Glutamatergic neuron (in vitro differentiated cells): ENCODE measurements around the gene AGAP1. TPM values are rescaled to one million over a fixed set of nuclear protein-coding genes. Genes with fewer than 3 reads are reported as not detected.

Experiments
- DNase-seq: peaks from one replicate; pipeline ENCODE4 v3.0.0; 2022
- H3K27ac Mint-ChIP-seq: one replicate; pipeline ENCODE4 v1.8.0; 2020; ENCODE audit warnings: mild to moderate bottlenecking, mixed read lengths, inconsistent platforms; ENCODE audit not compliant: unreplicated experiment
- H3K27me3 Mint-ChIP-seq: one replicate; pipeline ENCODE4 v1.8.0; 2020; ENCODE audit warnings: mild to moderate bottlenecking, moderate library complexity, mixed read lengths, inconsistent platforms; ENCODE audit not compliant: unreplicated experiment
- H3K36me3 Mint-ChIP-seq: one replicate; pipeline ENCODE4 v1.8.0; 2020; ENCODE audit warnings: mild to moderate bottlenecking, mixed read lengths, inconsistent platforms; ENCODE audit not compliant: unreplicated experiment
- H3K4me1 Mint-ChIP-seq: one replicate; pipeline ENCODE4 v1.8.0; 2020; ENCODE audit warnings: mild to moderate bottlenecking, low read depth, mixed read lengths, inconsistent platforms; ENCODE audit not compliant: unreplicated experiment
- H3K4me3 Mint-ChIP-seq: one replicate; pipeline ENCODE4 v1.8.0; 2020; ENCODE audit warnings: mild to moderate bottlenecking, mixed read lengths, inconsistent platforms; ENCODE audit not compliant: unreplicated experiment
- H3K9me3 Mint-ChIP-seq: one replicate; pipeline ENCODE4 v1.8.0; 2020; ENCODE audit warnings: mild to moderate bottlenecking, moderate library complexity, mixed read lengths, inconsistent platforms; ENCODE audit not compliant: unreplicated experiment
- total RNA-seq: library from RNA; stranded (reverse); fragmentation: NEBNext Ultra II Directional; extraction: Animal tissue kit (Norgen Biotek cat#: 25700); gene quantifications from one replicate; pipeline ENCODE4 v1.2.1, GENCODE V29; 2021; ENCODE audit not compliant: unreplicated experiment
- TF ChIP-seq, protein P1 (sequence below): fragments of 200-600 bp; sonication (generic); IDR thresholded peaks from one replicate; pipeline ENCODE4 v1.5.0; 2021; ENCODE audit not compliant: partially characterized antibody, unreplicated experiment

Gene AGAP1
- total RNA-seq, 1 donor from 2014 or later = 153 TPM

DNA sequence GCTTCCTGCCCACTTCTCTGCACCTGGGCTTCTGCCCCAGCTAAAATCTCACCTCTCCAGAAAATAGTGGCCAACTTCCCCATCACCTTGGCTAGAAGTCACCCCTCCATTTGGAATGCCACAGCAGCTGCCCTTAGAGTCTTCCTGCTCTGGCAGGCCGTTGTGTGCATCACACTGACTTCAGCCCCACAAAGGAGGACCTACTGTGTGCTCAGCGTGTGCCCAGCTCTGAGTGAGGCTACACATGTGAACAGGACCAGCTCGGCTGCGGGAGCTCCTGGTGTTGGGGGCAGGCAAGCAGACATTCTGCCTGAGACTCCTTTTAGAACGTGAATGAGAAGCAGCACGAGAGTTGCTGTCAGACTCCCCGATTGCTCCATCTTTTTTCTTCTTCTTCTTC lies 78.7 kb downstream of the AGAP1 start:
- DNase-seq = no peak
- Mint-ChIP-seq H3K36me3 (no peaks in the 10 kb centered on the region), H3K4me3 (no peak overlapping the region), H3K27ac (no peak overlapping the region), H3K9me3 (peaks cover 9% of the 10 kb centered on the region), H3K4me1 (peaks cover 37% of the 10 kb centered on the region), H3K27me3 (peaks cover 5% of the 10 kb centered on the region)
- TF ChIP-seq, protein P1, sequence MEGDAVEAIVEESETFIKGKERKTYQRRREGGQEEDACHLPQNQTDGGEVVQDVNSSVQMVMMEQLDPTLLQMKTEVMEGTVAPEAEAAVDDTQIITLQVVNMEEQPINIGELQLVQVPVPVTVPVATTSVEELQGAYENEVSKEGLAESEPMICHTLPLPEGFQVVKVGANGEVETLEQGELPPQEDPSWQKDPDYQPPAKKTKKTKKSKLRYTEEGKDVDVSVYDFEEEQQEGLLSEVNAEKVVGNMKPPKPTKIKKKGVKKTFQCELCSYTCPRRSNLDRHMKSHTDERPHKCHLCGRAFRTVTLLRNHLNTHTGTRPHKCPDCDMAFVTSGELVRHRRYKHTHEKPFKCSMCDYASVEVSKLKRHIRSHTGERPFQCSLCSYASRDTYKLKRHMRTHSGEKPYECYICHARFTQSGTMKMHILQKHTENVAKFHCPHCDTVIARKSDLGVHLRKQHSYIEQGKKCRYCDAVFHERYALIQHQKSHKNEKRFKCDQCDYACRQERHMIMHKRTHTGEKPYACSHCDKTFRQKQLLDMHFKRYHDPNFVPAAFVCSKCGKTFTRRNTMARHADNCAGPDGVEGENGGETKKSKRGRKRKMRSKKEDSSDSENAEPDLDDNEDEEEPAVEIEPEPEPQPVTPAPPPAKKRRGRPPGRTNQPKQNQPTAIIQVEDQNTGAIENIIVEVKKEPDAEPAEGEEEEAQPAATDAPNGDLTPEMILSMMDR = no peak

- H3K9me3 Mint-ChIP-seq = peaks cover 11% of the 10 kb centered on the region
- peaks cover 44% of the 10 kb centered on the region for H3K4me1 Mint-ChIP-seq
- peak; percentile 36 for DNase-seq
- TF ChIP-seq, protein P1 = no peak
- H3K4me3 Mint-ChIP-seq = no peak overlapping the region
- no peaks in the 10 kb centered on the region for H3K36me3 Mint-ChIP-seq
- peaks cover 3% of the 10 kb centered on the region for H3K27me3 Mint-ChIP-seq
- H3K27ac Mint-ChIP-seq = no peak overlapping the region
These were observed 79.7 kb downstream of the AGAP1 start for GRCh38 chr2:235573331-235574221.

DNA sequence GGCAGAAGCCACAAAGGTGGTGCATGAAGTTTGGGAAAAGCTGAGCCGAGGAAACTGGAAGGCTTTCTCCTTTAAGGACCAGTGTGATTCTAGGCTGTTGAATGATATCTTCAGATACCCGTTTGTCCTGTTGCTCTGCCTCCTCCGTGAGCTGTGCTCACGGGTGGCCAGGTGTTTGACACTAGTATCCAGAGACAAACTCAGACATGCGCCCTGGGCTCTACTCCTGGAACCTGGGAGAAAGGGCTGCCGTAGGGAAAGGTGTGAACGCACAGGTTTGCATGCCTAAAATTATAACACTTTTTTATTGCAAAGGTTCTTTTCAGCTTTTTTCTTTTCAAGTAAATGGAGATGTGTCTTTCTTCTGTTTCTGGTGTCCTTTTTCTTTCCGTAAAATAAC lies 81.6 kb downstream of the AGAP1 start:
- no peaks in the 10 kb centered on the region for H3K36me3 Mint-ChIP-seq
- DNase-seq = no peak
- H3K4me3 Mint-ChIP-seq = no peak overlapping the region
- TF ChIP-seq, protein P1 = no peak
- H3K9me3 Mint-ChIP-seq = peaks cover 9% of the 10 kb centered on the region
- peaks cover 9% of the 10 kb centered on the region for H3K27me3 Mint-ChIP-seq
- H3K4me1 Mint-ChIP-seq = peaks cover 44% of the 10 kb centered on the region
- H3K27ac Mint-ChIP-seq = peak overlapping the region; percentile 22

- peaks cover 9% of the 10 kb centered on the region for H3K9me3 Mint-ChIP-seq
- peaks cover 9% of the 10 kb centered on the region for H3K27me3 Mint-ChIP-seq
- DNase-seq = no peak
- H3K4me3 Mint-ChIP-seq = no peak overlapping the region
- no peaks in the 10 kb centered on the region for H3K36me3 Mint-ChIP-seq
- H3K4me1 Mint-ChIP-seq = peaks cover 44% of the 10 kb centered on the region
- TF ChIP-seq, protein P1 = no peak
- H3K27ac Mint-ChIP-seq = no peak overlapping the region
These were observed 82.1 kb downstream of the AGAP1 start for GRCh38 chr2:235575904-235576303.

- peak overlapping the region; percentile 79 for H3K27ac Mint-ChIP-seq
- peaks cover 9% of the 10 kb centered on the region for H3K9me3 Mint-ChIP-seq
- no peak for DNase-seq
- no peak overlapping the region for H3K4me3 Mint-ChIP-seq
- TF ChIP-seq, protein P1 = no peak
- peaks cover 44% of the 10 kb centered on the region for H3K4me1 Mint-ChIP-seq
- H3K27me3 Mint-ChIP-seq = peaks cover 9% of the 10 kb centered on the region
- no peaks in the 10 kb centered on the region for H3K36me3 Mint-ChIP-seq
These were observed 82.6 kb downstream of the AGAP1 start for GRCh38 chr2:235576337-235576910.
